HG02885 (cell line): ENCODE measurements around the gene MRPL4.
"Not testable (repeated sequence)": the region's sequence is repeated elsewhere in the genome, so short reads cannot be mapped to it uniquely, and the experiment has no call there.

ENCODE experiments used
- ATAC-seq: cut with Tn5 transposase; IDR thresholded peaks from one replicate; pipeline ENCODE4 v1.9.1; 2021; ENCODE audit warnings: mild to moderate bottlenecking; ENCODE audit not compliant: unreplicated experiment, poor library complexity

The MRPL4 gene

GRCh38 chr19:10259162-10259905, 7.3 kb downstream of the MRPL4 start:
- ATAC-seq: no peak

GRCh38 chr19:10260141-10260584, 8.1 kb downstream of the MRPL4 start:
- ATAC-seq: no peak

GRCh38 chr19:10262771-10263170, 10.8 kb downstream of the MRPL4 start:
- no peak for ATAC-seq

- ATAC-seq: no peak
Observed at GRCh38 chr19:10266706-10267105, 14.7 kb downstream of the MRPL4 start.

- no peak for ATAC-seq
Observed at GRCh38 chr19:10268071-10268470, 16.1 kb downstream of the MRPL4 start.

DNA sequence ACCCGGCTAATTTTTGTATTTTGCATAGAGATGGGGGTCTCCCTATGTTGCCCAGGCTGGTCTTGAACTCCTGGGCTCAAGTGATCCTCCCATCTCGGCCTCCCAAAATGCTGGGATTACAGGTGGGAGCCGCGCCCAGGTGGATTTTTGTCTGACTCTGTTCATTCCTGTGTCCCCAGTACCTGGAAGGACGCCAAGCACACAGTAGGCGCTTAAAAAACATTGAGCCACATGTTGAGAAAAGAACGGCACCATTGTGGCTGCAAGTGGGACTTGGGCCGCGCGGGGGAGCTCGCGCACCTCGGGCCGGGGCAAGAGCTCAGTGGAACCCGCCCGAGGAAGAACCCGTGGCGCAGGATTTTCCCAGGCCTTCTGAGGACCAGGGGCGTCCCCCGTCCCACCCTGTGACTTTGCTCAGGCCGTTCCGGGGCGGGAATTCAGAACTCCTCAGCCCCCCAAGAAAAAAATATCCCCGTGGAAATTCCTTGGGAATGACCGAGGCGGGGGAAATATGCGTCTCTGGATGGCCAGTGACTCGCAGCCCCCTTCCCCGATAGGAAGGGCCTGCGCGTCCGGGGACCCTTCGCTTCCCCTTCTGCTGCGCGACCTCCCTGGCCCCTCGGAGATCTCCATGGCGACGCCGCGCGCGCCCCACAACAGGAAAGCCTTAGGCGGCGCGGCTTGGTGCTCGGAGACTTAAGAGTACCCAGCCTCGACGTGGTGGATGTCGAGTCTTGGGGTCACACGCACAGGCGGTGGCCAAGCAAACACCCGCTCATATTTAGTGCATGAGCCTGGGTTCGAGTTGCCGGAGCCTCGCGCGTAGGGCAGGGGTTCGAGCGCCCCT, 17.5 kb downstream of the MRPL4 start:
- no peak for ATAC-seq

GRCh38 chr19:10270180-10270615, 18.2 kb downstream of the MRPL4 start:
- ATAC-seq: peak; percentile 52

- ATAC-seq: peak; percentile 44
Observed at GRCh38 chr19:10270616-10271394, 18.8 kb downstream of the MRPL4 start, which contains the start of gene ICAM1. TSS of gene ICAM1 (plus strand) at chr19:10271120. CDS start at chr19:10271160, 40 bp downstream.

DNA sequence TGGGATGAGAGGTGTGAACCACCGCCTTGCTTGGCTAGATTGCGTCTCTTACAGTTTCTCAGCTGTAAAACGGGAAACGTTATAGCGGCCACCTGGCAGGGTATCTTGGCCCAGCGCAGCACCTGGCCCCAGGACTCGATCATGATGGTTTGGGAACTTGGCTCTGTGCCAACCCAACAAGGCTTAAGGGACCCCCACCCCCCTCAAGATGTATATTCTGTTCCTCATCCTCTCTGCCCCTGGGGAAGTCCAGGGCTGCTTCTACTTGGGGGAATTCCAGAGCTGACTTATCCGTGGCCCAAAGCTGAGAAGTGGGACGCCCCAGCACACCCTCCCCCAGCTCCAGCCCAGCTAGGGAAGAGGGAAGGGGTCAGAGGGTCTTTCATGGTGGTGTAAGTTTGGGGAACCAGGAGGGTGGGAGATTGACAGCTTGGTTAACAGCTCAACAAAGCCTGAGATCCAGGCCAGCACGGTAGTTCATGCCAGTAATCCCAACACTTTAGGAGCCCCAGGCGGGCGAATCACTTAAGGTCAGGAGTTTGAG, 19.6 kb downstream of the MRPL4 start:
- ATAC-seq: peak; percentile 17

DNA sequence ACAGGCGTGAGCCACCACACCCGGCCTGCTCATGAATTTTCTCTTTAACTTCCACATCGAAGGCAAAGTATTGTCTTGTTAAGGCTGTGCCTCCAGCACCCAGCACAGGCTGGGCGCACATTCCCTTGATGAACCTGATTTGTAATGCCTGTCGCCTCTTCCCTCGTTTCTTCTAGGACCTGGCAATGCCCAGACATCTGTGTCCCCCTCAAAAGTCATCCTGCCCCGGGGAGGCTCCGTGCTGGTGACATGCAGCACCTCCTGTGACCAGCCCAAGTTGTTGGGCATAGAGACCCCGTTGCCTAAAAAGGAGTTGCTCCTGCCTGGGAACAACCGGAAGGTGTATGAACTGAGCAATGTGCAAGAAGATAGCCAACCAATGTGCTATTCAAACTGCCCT, 22.6 kb downstream of the MRPL4 start:
- ATAC-seq: no peak

DNA sequence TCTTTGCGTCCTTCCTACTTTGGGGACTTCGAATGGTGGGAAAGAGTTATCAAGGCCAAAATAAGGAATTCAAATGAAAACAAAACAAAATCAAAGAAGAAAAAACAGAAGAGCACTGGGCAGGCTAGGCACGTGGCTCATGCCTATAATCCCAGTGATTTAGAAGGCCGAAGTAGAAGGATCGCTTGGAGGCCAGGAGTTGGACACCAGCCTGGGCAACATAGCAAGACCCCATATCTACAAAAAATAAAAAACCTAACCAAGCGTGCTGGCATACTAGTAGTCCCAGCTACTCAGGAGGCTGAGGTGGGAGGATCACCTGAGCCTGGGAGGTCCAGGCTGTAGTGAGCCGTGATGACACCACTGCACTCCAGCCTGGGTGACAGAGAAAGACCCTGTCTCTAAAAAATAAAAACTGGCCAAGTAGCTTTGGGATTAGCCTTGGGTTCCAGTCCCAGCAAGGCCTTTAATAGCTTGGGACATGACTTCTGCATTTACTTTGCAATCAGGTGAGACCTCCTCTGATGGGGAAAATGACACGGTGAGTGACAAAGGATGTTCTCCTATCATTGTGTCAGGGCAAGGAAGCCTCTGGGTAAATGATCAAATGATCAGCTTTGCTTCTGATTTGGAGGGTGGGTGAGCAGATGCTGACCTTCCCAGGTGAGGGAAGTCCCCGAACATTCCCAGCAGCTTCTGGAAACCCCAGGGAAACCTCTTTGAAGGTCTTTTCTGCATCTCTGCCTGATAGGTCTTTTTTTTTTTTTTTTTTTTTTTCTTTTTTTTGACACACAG, 26.0 kb downstream of the MRPL4 start:
- no peak for ATAC-seq

GRCh38 chr19:10278935-10279334, 26.9 kb downstream of the MRPL4 start:
- no peak for ATAC-seq

DNA sequence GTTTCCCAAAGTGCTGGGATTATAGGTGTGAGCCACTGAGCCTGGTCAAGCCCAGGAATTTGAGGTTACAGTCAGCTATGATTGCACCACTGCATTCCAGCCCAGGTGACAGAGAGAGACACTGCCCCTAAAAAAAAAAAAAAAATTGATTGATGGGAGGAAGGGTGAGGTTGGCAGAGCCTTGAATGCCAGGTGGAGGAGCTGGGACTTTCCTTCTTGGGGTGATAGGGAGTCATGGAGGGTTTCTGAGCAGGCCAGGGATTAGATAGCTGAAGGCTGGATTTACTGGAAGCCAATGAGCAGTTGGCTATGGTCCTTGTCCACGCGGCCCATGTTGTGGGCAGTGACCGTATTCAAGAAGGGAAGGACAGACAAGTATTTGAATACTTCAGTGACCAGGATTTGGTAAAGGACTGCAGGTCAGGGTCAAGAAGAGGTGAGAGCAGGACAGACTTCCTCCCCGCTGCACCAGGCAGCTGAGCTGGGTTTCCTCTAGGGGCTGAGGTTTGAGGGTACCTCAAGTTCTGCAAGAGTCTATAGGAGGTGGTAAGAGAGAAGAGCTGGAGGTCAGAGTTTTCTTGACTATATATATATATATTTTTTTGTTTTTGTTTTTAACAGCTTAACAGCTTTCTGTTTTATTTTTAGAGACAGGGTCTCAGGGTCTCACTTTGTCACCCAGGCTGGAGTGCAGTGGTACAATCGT, 27.9 kb downstream of the MRPL4 start:
- ATAC-seq: no peak

DNA sequence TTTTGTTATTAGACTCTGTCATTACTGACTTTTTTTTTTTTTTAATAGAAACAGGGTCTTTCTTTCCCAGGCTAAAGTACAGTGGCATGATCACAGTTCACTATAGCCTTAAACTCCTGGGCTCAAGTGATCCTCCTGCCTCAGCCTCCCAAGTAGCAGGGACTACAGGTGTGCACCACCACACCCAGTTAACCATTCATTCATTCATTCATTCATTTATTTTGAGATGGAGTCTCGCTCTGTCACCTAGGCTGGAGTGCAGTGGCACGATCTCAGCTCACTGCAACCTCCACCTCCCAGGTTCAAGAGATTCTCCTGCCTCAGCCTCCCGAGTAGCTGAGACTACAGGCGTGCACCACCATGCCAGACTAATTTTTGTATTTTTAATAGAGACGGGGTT, 30.0 kb downstream of the MRPL4 start:
- ATAC-seq: not testable (repeated sequence)

DNA sequence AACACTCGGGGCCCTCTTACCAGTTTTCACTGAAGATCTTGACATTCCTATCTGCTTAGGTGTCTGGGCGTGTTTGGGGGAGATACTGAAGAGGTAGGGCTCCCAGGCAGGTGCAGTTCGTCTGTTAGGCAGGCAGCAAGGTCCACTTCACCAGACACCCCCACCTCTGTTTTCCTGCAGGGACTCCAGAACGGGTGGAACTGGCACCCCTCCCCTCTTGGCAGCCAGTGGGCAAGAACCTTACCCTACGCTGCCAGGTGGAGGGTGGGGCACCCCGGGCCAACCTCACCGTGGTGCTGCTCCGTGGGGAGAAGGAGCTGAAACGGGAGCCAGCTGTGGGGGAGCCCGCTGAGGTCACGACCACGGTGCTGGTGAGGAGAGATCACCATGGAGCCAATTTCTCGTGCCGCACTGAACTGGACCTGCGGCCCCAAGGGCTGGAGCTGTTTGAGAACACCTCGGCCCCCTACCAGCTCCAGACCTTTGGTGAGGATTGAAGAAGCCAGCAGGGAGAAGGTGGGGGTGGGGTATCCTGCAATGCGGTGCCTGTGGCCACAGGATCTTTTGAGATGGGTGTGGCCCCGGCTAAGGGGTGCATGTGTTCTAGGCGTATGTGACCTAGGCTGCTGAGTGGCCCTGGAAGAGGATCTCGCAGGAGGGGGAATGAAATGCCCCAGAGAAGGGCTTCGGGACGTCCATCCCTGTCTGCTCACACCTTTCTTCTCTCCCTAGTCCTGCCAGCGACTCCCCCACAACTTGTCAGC, 31.5 kb downstream of the MRPL4 start:
- ATAC-seq: no peak

DNA sequence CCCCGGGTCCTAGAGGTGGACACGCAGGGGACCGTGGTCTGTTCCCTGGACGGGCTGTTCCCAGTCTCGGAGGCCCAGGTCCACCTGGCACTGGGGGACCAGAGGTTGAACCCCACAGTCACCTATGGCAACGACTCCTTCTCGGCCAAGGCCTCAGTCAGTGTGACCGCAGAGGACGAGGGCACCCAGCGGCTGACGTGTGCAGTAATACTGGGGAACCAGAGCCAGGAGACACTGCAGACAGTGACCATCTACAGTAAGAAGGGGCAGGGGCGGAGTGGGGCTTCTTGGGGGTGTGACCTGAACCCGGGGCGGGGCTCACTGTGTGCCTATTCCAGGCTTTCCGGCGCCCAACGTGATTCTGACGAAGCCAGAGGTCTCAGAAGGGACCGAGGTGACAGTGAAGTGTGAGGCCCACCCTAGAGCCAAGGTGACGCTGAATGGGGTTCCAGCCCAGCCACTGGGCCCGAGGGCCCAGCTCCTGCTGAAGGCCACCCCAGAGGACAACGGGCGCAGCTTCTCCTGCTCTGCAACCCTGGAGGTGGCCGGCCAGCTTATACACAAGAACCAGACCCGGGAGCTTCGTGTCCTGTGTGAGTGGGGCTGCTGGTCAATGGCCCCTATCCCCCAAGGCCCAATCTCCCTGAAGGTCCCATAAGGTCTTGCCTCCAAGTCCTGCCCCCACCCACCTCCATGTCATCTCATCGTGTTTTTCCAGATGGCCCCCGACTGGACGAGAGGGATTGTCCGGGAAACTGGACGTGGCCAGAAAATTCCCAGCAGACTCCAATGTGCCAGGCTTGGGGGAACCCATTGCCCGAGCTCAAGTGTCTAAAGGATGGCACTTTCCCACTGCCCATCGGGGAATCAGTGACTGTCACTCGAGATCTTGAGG, 32.3 kb downstream of the MRPL4 start:
- ATAC-seq: no peak

- no peak for ATAC-seq
Observed at GRCh38 chr19:10284960-10285278, 32.9 kb downstream of the MRPL4 start.
